ENCODE measurements around the gene ANTXR1. TPM values are rescaled to one million over a fixed set of nuclear protein-coding genes. Genes with fewer than 3 reads are reported as not detected.

The ANTXR1 gene
- total and polyA plus RNA-seq, 2 donors (not counting 1 experiment from before 2014, with no cell fraction given), result 44.6 to 101 TPM

DNA sequence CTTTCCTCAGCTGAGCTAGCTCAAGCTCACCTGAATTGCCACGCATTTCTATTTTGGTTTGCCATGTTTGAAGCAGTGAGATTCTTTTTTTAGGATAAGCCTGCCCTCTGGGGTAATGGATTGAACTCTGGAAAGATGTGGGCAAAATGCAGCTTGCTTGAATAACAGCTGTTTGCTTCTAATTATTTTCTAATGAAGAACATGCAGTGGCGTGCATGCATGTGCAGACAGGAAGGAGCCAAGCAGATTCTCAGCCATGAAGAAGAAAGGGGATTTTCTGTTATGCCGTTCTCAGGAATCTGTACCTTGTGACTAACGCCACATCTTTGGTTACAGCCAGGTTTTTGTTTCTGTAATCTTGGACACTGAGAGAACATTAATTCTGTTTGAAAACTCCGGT lies 171.2 kb downstream of the ANTXR1 start:
- no peak overlapping the region for H3K4me2 ChIP-seq (ENCODE audit: extremely low read depth, insufficient read depth, low read length)
- H3K4me3 ChIP-seq (replicated peaks in 1 of 4; ENCODE audit: control extremely low read depth in 1 of 4, insufficient read depth in 1 of 4, low read depth in 3 of 4, low read length in 4 of 4), result no peak overlapping the region
- DNase-seq (ENCODE audit: low read depth in 2 of 2), result no peak
- no peaks in the 10 kb centered on the region for H4K20me1 ChIP-seq (ENCODE audit: control insufficient read depth, extremely low read depth, insufficient read depth, low read length)
- H3K27me3 ChIP-seq (ENCODE audit: control insufficient read depth, insufficient read depth, low read length), result no peaks in the 10 kb centered on the region
- H2AFZ ChIP-seq (ENCODE audit: low read length), result no peak overlapping the region
- no peaks in the 10 kb centered on the region for H3K9me3 ChIP-seq (ENCODE audit: control insufficient read depth, insufficient read depth, low read depth, low read length)
- no peaks in the 10 kb centered on the region for H3K36me3 ChIP-seq (ENCODE audit: control insufficient read depth, insufficient read depth, low read length)
- no peaks in the 10 kb centered on the region for H3K79me2 ChIP-seq (ENCODE audit: control insufficient read depth, insufficient read depth, low read length)
- no peak overlapping the region for H3K27ac ChIP-seq (ENCODE audit: insufficient read depth, low read length)
- TF ChIP-seq, protein P1, sequence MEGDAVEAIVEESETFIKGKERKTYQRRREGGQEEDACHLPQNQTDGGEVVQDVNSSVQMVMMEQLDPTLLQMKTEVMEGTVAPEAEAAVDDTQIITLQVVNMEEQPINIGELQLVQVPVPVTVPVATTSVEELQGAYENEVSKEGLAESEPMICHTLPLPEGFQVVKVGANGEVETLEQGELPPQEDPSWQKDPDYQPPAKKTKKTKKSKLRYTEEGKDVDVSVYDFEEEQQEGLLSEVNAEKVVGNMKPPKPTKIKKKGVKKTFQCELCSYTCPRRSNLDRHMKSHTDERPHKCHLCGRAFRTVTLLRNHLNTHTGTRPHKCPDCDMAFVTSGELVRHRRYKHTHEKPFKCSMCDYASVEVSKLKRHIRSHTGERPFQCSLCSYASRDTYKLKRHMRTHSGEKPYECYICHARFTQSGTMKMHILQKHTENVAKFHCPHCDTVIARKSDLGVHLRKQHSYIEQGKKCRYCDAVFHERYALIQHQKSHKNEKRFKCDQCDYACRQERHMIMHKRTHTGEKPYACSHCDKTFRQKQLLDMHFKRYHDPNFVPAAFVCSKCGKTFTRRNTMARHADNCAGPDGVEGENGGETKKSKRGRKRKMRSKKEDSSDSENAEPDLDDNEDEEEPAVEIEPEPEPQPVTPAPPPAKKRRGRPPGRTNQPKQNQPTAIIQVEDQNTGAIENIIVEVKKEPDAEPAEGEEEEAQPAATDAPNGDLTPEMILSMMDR (conservative IDR thresholded peaks at IDR 0.05 in 1 of 2, IDR thresholded peaks at IDR 0.05 in 1 of 2; ENCODE audit: low read depth in 1 of 2, low read length in 2 of 2), result no peak
- no peak for TF ChIP-seq EZH2 (IDR thresholded peaks at IDR 0.05; ENCODE audit: low read length, missing control alignments)
- H3K9ac ChIP-seq (ENCODE audit: insufficient read depth, low read length), result no peak overlapping the region
- H3K4me1 ChIP-seq (ENCODE audit: control insufficient read depth, extremely low read depth, insufficient read depth, low read length), result no peaks in the 10 kb centered on the region

- Histone ChIP-seq H3K9ac (ENCODE audit: insufficient read depth, low read length) (no peak overlapping the region), H3K9me3 (ENCODE audit: control insufficient read depth, insufficient read depth, low read depth, low read length) (no peaks in the 10 kb centered on the region), H3K36me3 (ENCODE audit: control insufficient read depth, insufficient read depth, low read length) (no peaks in the 10 kb centered on the region), H3K4me1 (ENCODE audit: control insufficient read depth, extremely low read depth, insufficient read depth, low read length) (no peaks in the 10 kb centered on the region), H3K79me2 (ENCODE audit: control insufficient read depth, insufficient read depth, low read length) (no peaks in the 10 kb centered on the region), H4K20me1 (ENCODE audit: control insufficient read depth, extremely low read depth, insufficient read depth, low read length) (no peaks in the 10 kb centered on the region), H2AFZ (ENCODE audit: low read length) (no peak overlapping the region), H3K27me3 (ENCODE audit: control insufficient read depth, insufficient read depth, low read length) (no peaks in the 10 kb centered on the region), H3K4me2 (ENCODE audit: extremely low read depth, insufficient read depth, low read length) (no peak overlapping the region), H3K27ac (ENCODE audit: insufficient read depth, low read length) (no peak overlapping the region), H3K4me3 (replicated peaks in 1 of 4; ENCODE audit: control extremely low read depth in 1 of 4, insufficient read depth in 1 of 4, low read depth in 3 of 4, low read length in 4 of 4) (no peak overlapping the region)
- DNase-seq (ENCODE audit: low read depth in 2 of 2), result peak in 1 of 2 donors; percentile 48
- no peak for TF ChIP-seq EZH2 (IDR thresholded peaks at IDR 0.05; ENCODE audit: low read length, missing control alignments)
- TF ChIP-seq, protein P1 (conservative IDR thresholded peaks at IDR 0.05 in 1 of 2, IDR thresholded peaks at IDR 0.05 in 1 of 2; ENCODE audit: low read depth in 1 of 2, low read length in 2 of 2), result no peak
Observed at GRCh38 chr2:69185807-69186206, 172.8 kb downstream of the ANTXR1 start.

- no peak overlapping the region for H3K27ac ChIP-seq (ENCODE audit: insufficient read depth, low read length)
- H3K9ac ChIP-seq (ENCODE audit: insufficient read depth, low read length), result no peak overlapping the region
- H4K20me1 ChIP-seq (ENCODE audit: control insufficient read depth, extremely low read depth, insufficient read depth, low read length), result no peaks in the 10 kb centered on the region
- H3K9me3 ChIP-seq (ENCODE audit: control insufficient read depth, insufficient read depth, low read depth, low read length), result no peaks in the 10 kb centered on the region
- no peak overlapping the region for H3K4me2 ChIP-seq (ENCODE audit: extremely low read depth, insufficient read depth, low read length)
- no peaks in the 10 kb centered on the region for H3K36me3 ChIP-seq (ENCODE audit: control insufficient read depth, insufficient read depth, low read length)
- H3K4me3 ChIP-seq (replicated peaks in 1 of 4; ENCODE audit: control extremely low read depth in 1 of 4, insufficient read depth in 1 of 4, low read depth in 3 of 4, low read length in 4 of 4), result no peak overlapping the region
- TF ChIP-seq EZH2 (IDR thresholded peaks at IDR 0.05; ENCODE audit: low read length, missing control alignments), result no peak
- TF ChIP-seq, protein P1 (conservative IDR thresholded peaks at IDR 0.05 in 1 of 2, IDR thresholded peaks at IDR 0.05 in 1 of 2; ENCODE audit: low read depth in 1 of 2, low read length in 2 of 2), result no peak
- no peaks in the 10 kb centered on the region for H3K27me3 ChIP-seq (ENCODE audit: control insufficient read depth, insufficient read depth, low read length)
- no peak overlapping the region for H2AFZ ChIP-seq (ENCODE audit: low read length)
- no peaks in the 10 kb centered on the region for H3K4me1 ChIP-seq (ENCODE audit: control insufficient read depth, extremely low read depth, insufficient read depth, low read length)
- no peaks in the 10 kb centered on the region for H3K79me2 ChIP-seq (ENCODE audit: control insufficient read depth, insufficient read depth, low read length)
- no peak for DNase-seq (ENCODE audit: low read depth in 2 of 2)
Observed at GRCh38 chr2:69186614-69187013, 173.6 kb downstream of the ANTXR1 start.
